OCI-LY1 (cell line): ENCODE measurements around the gene KCNK7.

Source experiments
- H2AFZ ChIP-seq: fragments of 200-600 bp; sonication (generic), shearing (Covaris generic); 2 replicates; pipeline ENCODE4 v1.6.0; 2014; ENCODE audit warnings: antibody characterized with exemption, mild to moderate bottlenecking, low read length
- H3F3A ChIP-seq: fragments of 200-600 bp; sonication (generic), shearing (Covaris generic); 2 replicates; pipeline ENCODE4 v1.6.0; 2014; ENCODE audit warnings: mild to moderate bottlenecking, antibody characterized with exemption, low read length, moderate library complexity; ENCODE audit not compliant: insufficient read depth
- H3K27ac ChIP-seq: fragments of 200-600 bp; sonication (generic); 2 replicates; pipeline ENCODE4 v1.5.1; 2014; ENCODE audit warnings: low read length, mixed run types, mild to moderate bottlenecking, low read depth; ENCODE audit not compliant: poor library complexity, severe bottlenecking
- H3K27me3 ChIP-seq: fragments of 200-600 bp; sonication (generic); 2 replicates; pipeline ENCODE4 v1.6.0; 2014; ENCODE audit warnings: antibody characterized with exemption, mild to moderate bottlenecking, low read length, moderate library complexity; ENCODE audit not compliant: insufficient read depth
- H3K36me3 ChIP-seq: fragments of 200-600 bp; sonication (generic); 2 replicates; pipeline ENCODE4 v1.6.1; 2014; ENCODE audit warnings: mild to moderate bottlenecking, antibody characterized with exemption, low read length, moderate library complexity, mixed read lengths; ENCODE audit not compliant: insufficient read depth
- H3K4me1 ChIP-seq: fragments of 200-600 bp; sonication (generic); 2 replicates; pipeline ENCODE4 v1.5.1; 2014; ENCODE audit warnings: mild to moderate bottlenecking, low read length, moderate library complexity; ENCODE audit not compliant: insufficient read depth, severe bottlenecking
- H3K4me2 ChIP-seq: fragments of 200-600 bp; sonication (generic), shearing (Covaris generic); 2 replicates; pipeline ENCODE4 v1.6.1; 2014; ENCODE audit warnings: low read length
- H3K4me3 ChIP-seq: fragments of 200-600 bp; sonication (generic); 2 replicates; pipeline ENCODE4 v1.5.1; 2014; ENCODE audit warnings: low read length, low read depth, mild to moderate bottlenecking, mixed read lengths; ENCODE audit not compliant: poor library complexity, severe bottlenecking
- H3K79me2 ChIP-seq: fragments of 200-600 bp; shearing (Covaris generic); 2 replicates; pipeline ENCODE4 v1.6.1; 2016; ENCODE audit warnings: mixed run types, low read length, mixed read lengths; ENCODE audit not compliant: insufficient read depth
- H3K9ac ChIP-seq: fragments of 200-600 bp; sonication (generic), shearing (Covaris generic); 2 replicates; pipeline ENCODE4 v1.6.1; 2014; ENCODE audit warnings: mild to moderate bottlenecking, low read length, mixed read lengths
- H3K9me2 ChIP-seq: fragments of 200-600 bp; sonication (generic), shearing (Covaris generic); 2 replicates; pipeline ENCODE4 v1.6.1; 2014; ENCODE audit warnings: low read depth, mild to moderate bottlenecking, low read length, mixed read lengths
- H3K9me3 ChIP-seq: fragments of 200-600 bp; shearing (Covaris generic); 2 replicates; pipeline ENCODE4 v1.6.1; 2014; ENCODE audit warnings: low read length, mixed read lengths
- H4K20me1 ChIP-seq: fragments of 200-600 bp; sonication (generic), shearing (Covaris generic); 2 replicates; pipeline ENCODE4 v1.6.0; 2016; ENCODE audit warnings: mild to moderate bottlenecking, low read length; ENCODE audit not compliant: insufficient read depth
- CTCF ChIP-seq: fragments of 200-600 bp; sonication (generic), shearing (Covaris generic); IDR thresholded peaks from 2 replicates; pipeline ENCODE4 v1.5.1; 2017; ENCODE audit warnings: mild to moderate bottlenecking, antibody characterized with exemption, low read length, moderate library complexity, mixed read lengths
- EZH2 ChIP-seq: fragments of 200-600 bp; sonication (generic), shearing (Covaris generic); IDR thresholded peaks from 2 replicates; pipeline ENCODE4 v1.8.0; 2017; ENCODE audit warnings: borderline replicate concordance, mixed run types, mild to moderate bottlenecking, antibody characterized with exemption, low read length, moderate library complexity, mixed read lengths

KCNK7 gene

GRCh38 chr11:65547446-65548125, 48.0 kb downstream of the KCNK7 start:
- Histone ChIP-seq H3K4me2 (peak overlapping the region; percentile 71), H3K27me3 (no peaks in the 10 kb centered on the region), H3K4me3 (peak overlapping the region; percentile 58)

GRCh38 chr11:65546217-65546958, 49.2 kb downstream of the KCNK7 start:
- H2AFZ ChIP-seq: no peak overlapping the region
- no peaks in the 10 kb centered on the region for H4K20me1 ChIP-seq
- H3K9me3 ChIP-seq: no peaks in the 10 kb centered on the region
- no peaks in the 10 kb centered on the region for H3K79me2 ChIP-seq
- peak overlapping the region; percentile 58 for H3K4me3 ChIP-seq
- no peaks in the 10 kb centered on the region for H3K36me3 ChIP-seq
- H3K27me3 ChIP-seq: no peaks in the 10 kb centered on the region
- peak overlapping the region; percentile 54 for H3K9ac ChIP-seq
- H3K4me2 ChIP-seq: peak overlapping the region; percentile 71
- no peaks in the 10 kb centered on the region for H3K9me2 ChIP-seq
- H3K27ac ChIP-seq: peak overlapping the region; percentile 83
- peaks cover 31% of the 10 kb centered on the region for H3K4me1 ChIP-seq
- H3F3A ChIP-seq: no peaks in the 10 kb centered on the region
- TF ChIP-seq EZH2: no peak
- no peak for TF ChIP-seq CTCF

More at GRCh38 chr11:65547446-65548125, 48.0 kb downstream of the KCNK7 start:
- Histone ChIP-seq H3K9me2 (no peaks in the 10 kb centered on the region), H3K9ac (peak overlapping the region; percentile 54; the same call in 1 of the 2 replicates), H2AFZ (no peak overlapping the region), H3K9me3 (no peaks in the 10 kb centered on the region), H3K79me2 (no peaks in the 10 kb centered on the region), H4K20me1 (no peaks in the 10 kb centered on the region), H3F3A (no peaks in the 10 kb centered on the region), H3K27ac (peak overlapping the region; percentile 83), H3K4me1 (peaks cover 40% of the 10 kb centered on the region), H3K36me3 (no peaks in the 10 kb centered on the region)
- peak; percentile 81 for TF ChIP-seq CTCF
- no peak for TF ChIP-seq EZH2

- Histone ChIP-seq H3K27ac (peak overlapping the region; percentile 83), H3K27me3 (no peaks in the 10 kb centered on the region), H3K4me2 (peak overlapping the region; percentile 71), H3K9me2 (no peaks in the 10 kb centered on the region), H4K20me1 (no peaks in the 10 kb centered on the region), H3K4me1 (peaks cover 31% of the 10 kb centered on the region), H3K4me3 (peak overlapping the region; percentile 58), H3K9ac (peak overlapping the region; percentile 18; the same call in 1 of the 2 replicates), H3K9me3 (no peaks in the 10 kb centered on the region), H3F3A (no peaks in the 10 kb centered on the region), H2AFZ (no peak overlapping the region), H3K36me3 (no peaks in the 10 kb centered on the region), H3K79me2 (no peaks in the 10 kb centered on the region)
- TF ChIP-seq EZH2: no peak
- TF ChIP-seq CTCF: no peak
These were observed 49.8 kb downstream of the KCNK7 start for GRCh38 chr11:65545853-65546216.
